Stimulated activated memory B cell treated with anti-CD40 and anti-IgM and Interleukin-4, amounts not matched to agents 10 μg/mL and 1 μg/mL and 100 μg/mL, for 72 hours (primary cell): ENCODE data around the gene CCDC12.
A peak's percentile ranks its signal among the peaks of the same experiment; 100 is the strongest.

Source experiments
- ATAC-seq: fragments of 150-1000 bp; cut with Tn5 transposase; 2 replicates; pipeline ENCODE4 v1.10.0; 2021
- H3K27ac Mint-ChIP-seq: one replicate; pipeline ENCODE4 v1.8.0; 2022; ENCODE audit warnings: mild to moderate bottlenecking, mixed read lengths
- H3K27me3 Mint-ChIP-seq: one replicate; pipeline ENCODE4 v1.8.0; 2022; ENCODE audit warnings: mixed read lengths
- H3K36me3 Mint-ChIP-seq: one replicate; pipeline ENCODE4 v1.8.0; 2022; ENCODE audit warnings: mixed read lengths
- H3K4me1 Mint-ChIP-seq: one replicate; pipeline ENCODE4 v1.8.0; 2022; ENCODE audit warnings: mixed read lengths
- H3K4me3 Mint-ChIP-seq: one replicate; pipeline ENCODE4 v1.8.0; 2022; ENCODE audit warnings: mild to moderate bottlenecking, moderate library complexity, mixed read lengths
- H3K9me3 Mint-ChIP-seq: one replicate; pipeline ENCODE4 v1.8.0; 2022; ENCODE audit warnings: mixed read lengths

The CCDC12 gene

GRCh38 chr3:47002171-47003055 lies 25.9 kb upstream of the CCDC12 start:
- no peak overlapping the region for H3K27ac Mint-ChIP-seq
- no peaks in the 10 kb centered on the region for H3K27me3 Mint-ChIP-seq
- peaks cover 66% of the 10 kb centered on the region for H3K36me3 Mint-ChIP-seq
- peaks cover 14% of the 10 kb centered on the region for H3K4me1 Mint-ChIP-seq
- no peak overlapping the region for H3K4me3 Mint-ChIP-seq
- no peaks in the 10 kb centered on the region for H3K9me3 Mint-ChIP-seq
- no peak for ATAC-seq

- no peaks in the 10 kb centered on the region for H3K27me3 Mint-ChIP-seq
- H3K9me3 Mint-ChIP-seq: no peaks in the 10 kb centered on the region
- H3K4me1 Mint-ChIP-seq: peaks cover 20% of the 10 kb centered on the region
- H3K4me3 Mint-ChIP-seq: no peak overlapping the region
- no peak overlapping the region for H3K27ac Mint-ChIP-seq
- no peak for ATAC-seq
- peaks cover 70% of the 10 kb centered on the region for H3K36me3 Mint-ChIP-seq
Observed at GRCh38 chr3:47001731-47002170, 25.2 kb upstream of the CCDC12 start.

- H3K9me3 Mint-ChIP-seq: no peaks in the 10 kb centered on the region
- peaks cover 23% of the 10 kb centered on the region for H3K4me1 Mint-ChIP-seq
- no peak for ATAC-seq
- no peak overlapping the region for H3K4me3 Mint-ChIP-seq
- H3K27ac Mint-ChIP-seq: no peak overlapping the region
- peaks cover 67% of the 10 kb centered on the region for H3K36me3 Mint-ChIP-seq
- H3K27me3 Mint-ChIP-seq: no peaks in the 10 kb centered on the region
Observed at GRCh38 chr3:47000922-47001730, 24.6 kb upstream of the CCDC12 start.

- no peaks in the 10 kb centered on the region for H3K9me3 Mint-ChIP-seq
- peaks cover 59% of the 10 kb centered on the region for H3K36me3 Mint-ChIP-seq
- H3K27me3 Mint-ChIP-seq: no peaks in the 10 kb centered on the region
- no peak overlapping the region for H3K4me3 Mint-ChIP-seq
- H3K4me1 Mint-ChIP-seq: peaks cover 23% of the 10 kb centered on the region
- peak overlapping the region; percentile 44 for H3K27ac Mint-ChIP-seq
- ATAC-seq: no peak
Observed at GRCh38 chr3:47000198-47000815, 23.8 kb upstream of the CCDC12 start.

GRCh38 chr3:46999516-47000197 lies 23.1 kb upstream of the CCDC12 start:
- Mint-ChIP-seq H3K9me3 (no peaks in the 10 kb centered on the region), H3K36me3 (peaks cover 53% of the 10 kb centered on the region), H3K27me3 (no peaks in the 10 kb centered on the region), H3K4me1 (peaks cover 23% of the 10 kb centered on the region), H3K27ac (peak overlapping the region; percentile 44), H3K4me3 (no peak overlapping the region)
- ATAC-seq: no peak

GRCh38 chr3:46998852-46999515 lies 22.4 kb upstream of the CCDC12 start:
- Mint-ChIP-seq H3K9me3 (no peaks in the 10 kb centered on the region), H3K4me3 (no peak overlapping the region), H3K27ac (no peak overlapping the region), H3K4me1 (peaks cover 23% of the 10 kb centered on the region), H3K36me3 (peaks cover 46% of the 10 kb centered on the region), H3K27me3 (no peaks in the 10 kb centered on the region)
- no peak for ATAC-seq

GRCh38 chr3:46998121-46998851 lies 21.7 kb upstream of the CCDC12 start:
- Mint-ChIP-seq H3K4me3 (no peak overlapping the region), H3K27ac (peak overlapping the region; percentile 0), H3K9me3 (no peaks in the 10 kb centered on the region), H3K36me3 (peaks cover 39% of the 10 kb centered on the region), H3K4me1 (peaks cover 23% of the 10 kb centered on the region), H3K27me3 (no peaks in the 10 kb centered on the region)
- ATAC-seq: peak; percentile 75

GRCh38 chr3:46997453-46998091 lies 21.0 kb upstream of the CCDC12 start:
- no peak for ATAC-seq
- peaks cover 24% of the 10 kb centered on the region for H3K4me1 Mint-ChIP-seq
- H3K27me3 Mint-ChIP-seq: no peaks in the 10 kb centered on the region
- no peaks in the 10 kb centered on the region for H3K9me3 Mint-ChIP-seq
- H3K27ac Mint-ChIP-seq: peak overlapping the region; percentile 0
- H3K4me3 Mint-ChIP-seq: no peak overlapping the region
- peaks cover 34% of the 10 kb centered on the region for H3K36me3 Mint-ChIP-seq

- peaks cover 29% of the 10 kb centered on the region for H3K4me1 Mint-ChIP-seq
- no peak overlapping the region for H3K4me3 Mint-ChIP-seq
- no peaks in the 10 kb centered on the region for H3K9me3 Mint-ChIP-seq
- no peak for ATAC-seq
- peaks cover 29% of the 10 kb centered on the region for H3K36me3 Mint-ChIP-seq
- H3K27ac Mint-ChIP-seq: peak overlapping the region; percentile 0
- no peaks in the 10 kb centered on the region for H3K27me3 Mint-ChIP-seq
Observed at GRCh38 chr3:46996689-46997452, 20.3 kb upstream of the CCDC12 start.

GRCh38 chr3:46995901-46996562 lies 19.5 kb upstream of the CCDC12 start:
- Mint-ChIP-seq H3K9me3 (no peaks in the 10 kb centered on the region), H3K36me3 (peaks cover 26% of the 10 kb centered on the region), H3K27me3 (no peaks in the 10 kb centered on the region), H3K27ac (no peak overlapping the region), H3K4me1 (peaks cover 37% of the 10 kb centered on the region), H3K4me3 (no peak overlapping the region)
- no peak for ATAC-seq

- Mint-ChIP-seq H3K36me3 (peaks cover 24% of the 10 kb centered on the region), H3K4me3 (no peak overlapping the region), H3K4me1 (peaks cover 47% of the 10 kb centered on the region), H3K9me3 (no peaks in the 10 kb centered on the region), H3K27me3 (no peaks in the 10 kb centered on the region), H3K27ac (no peak overlapping the region)
- ATAC-seq: no peak
Observed at GRCh38 chr3:46994801-46995731, 18.5 kb upstream of the CCDC12 start.

GRCh38 chr3:46993986-46994385 lies 17.4 kb upstream of the CCDC12 start:
- no peaks in the 10 kb centered on the region for H3K27me3 Mint-ChIP-seq
- ATAC-seq: no peak
- peaks cover 58% of the 10 kb centered on the region for H3K4me1 Mint-ChIP-seq
- no peaks in the 10 kb centered on the region for H3K9me3 Mint-ChIP-seq
- peaks cover 29% of the 10 kb centered on the region for H3K36me3 Mint-ChIP-seq
- no peak overlapping the region for H3K4me3 Mint-ChIP-seq
- no peak overlapping the region for H3K27ac Mint-ChIP-seq
